K562 (cell line): ENCODE data around the gene IFNGR1. TPM values are rescaled to one million over a fixed set of nuclear protein-coding genes. Genes with fewer than 3 reads are reported as not detected.
A peak's percentile ranks its signal among the peaks of the same experiment; 100 is the strongest.

Experiments
- ATAC-seq: fragments of 200-7000 bp; cut with Tn5 transposase; 3 replicates; pipeline ENCODE4 v1.9.1; 2020; ENCODE audit warnings: moderate library complexity
- BruUV-seq: library from RNA; stranded (reverse); fragments of 400-500 nt; replicated peaks from 2 replicates; lab custom pipeline; 2021; lab: Mats Ljungman, UMichigan
- CTCF ChIA-PET: fragments of 300-600 bp; formaldehyde crosslinking; extraction: SDS; loops from one replicate; lab custom pipeline; 2021; ENCODE audit warnings: low intra/inter-chr PET ratio; lab: Yijun Ruan, JAX
- POLR2A ChIA-PET: fragments of 300-600, 350-650 bp; sonication (Branson Sonifier 250); formaldehyde crosslinking; extraction: SDS; loops from one replicate; lab custom pipeline; 2021; ENCODE audit warnings: antibody characterized with exemption, inconsistent platforms; lab: Yijun Ruan, JAX
- DNase-seq, 4 experiments: peaks; one replicate each; pipeline versions ENCODE4 v3.0.0 to v3.0.0-alpha.2; 2011 to 2018; ENCODE audit warnings: low spot score in 3 of 4, mixed read lengths in 3 of 4; ENCODE audit errors: extremely low read depth in 1 of 4
- FAIRE-seq: peaks from 2 replicates; lab custom pipeline; 2011; peaks lifted over from hg19 to GRCh38; lab: Jason Lieb, UNC
- H2AFZ ChIP-seq: 2 replicates; pipeline ENCODE4 v1.6.0; 2011; ENCODE audit warnings: low read depth, low read length, control low read depth, inconsistent platforms
- H3K27ac ChIP-seq: fragments of 200-600 bp; 3 replicates; pipeline ENCODE4 v1.8.0; 2011; ENCODE audit warnings: low read depth, mild to moderate bottlenecking, control low read depth, inconsistent platforms, low read length, moderate library complexity, mixed read lengths; ENCODE audit errors: extremely low read depth
- H3K27me3 ChIP-seq, 2 experiments: fragments of 300-600 bp in 1 of 2; 2 replicates in 1 of 2; 3 replicates in 1 of 2; pipeline versions ENCODE4 v1.6.0 to v1.8.0; 2011; ENCODE audit warnings: inconsistent platforms in 2 of 2, low read length in 2 of 2, mild to moderate bottlenecking in 1 of 2, mixed read lengths in 1 of 2, moderate library complexity in 1 of 2; ENCODE audit not compliant: control insufficient read depth in 2 of 2, insufficient read depth in 2 of 2
- H3K36me3 ChIP-seq: fragments of 300-600 bp; 3 replicates; pipeline ENCODE4 v1.8.0; 2011; ENCODE audit warnings: mild to moderate bottlenecking, low read length, inconsistent platforms; ENCODE audit not compliant: control insufficient read depth, insufficient read depth
- H3K4me1 ChIP-seq, 2 experiments: fragments of 200-600 bp in 1 of 2; replicated peaks in 1 of 2; 2 replicates in 1 of 2; 3 replicates in 1 of 2; pipeline versions ENCODE4 v1.5.1 to v1.8.0; 2011; ENCODE audit warnings: inconsistent platforms in 2 of 2, low read length in 2 of 2, mild to moderate bottlenecking in 1 of 2, mixed read lengths in 1 of 2, moderate library complexity in 1 of 2; ENCODE audit not compliant: control insufficient read depth in 2 of 2, insufficient read depth in 2 of 2
- H3K4me2 ChIP-seq: 2 replicates; pipeline ENCODE4 v1.6.1; 2011; ENCODE audit warnings: low read length, control low read depth, inconsistent platforms, mixed read lengths; ENCODE audit not compliant: insufficient read depth
- H3K4me3 ChIP-seq: fragments of 200-600 bp; sonication (generic), shearing (Covaris generic); 2 replicates; pipeline ENCODE4 v1.5.1; 2016; ENCODE audit warnings: control low read depth, inconsistent platforms
- H3K79me2 ChIP-seq: fragments of 200-600 bp; 3 replicates; pipeline ENCODE4 v1.8.0; 2011; ENCODE audit warnings: low read length, inconsistent platforms; ENCODE audit not compliant: control insufficient read depth, insufficient read depth
- H3K9ac ChIP-seq, 2 experiments: 2 replicates each; pipeline versions ENCODE4 v1.6.0 to v1.6.1; 2011; ENCODE audit warnings: low read depth in 2 of 2, low read length in 2 of 2, control low read depth in 1 of 2, inconsistent platforms in 1 of 2, mild to moderate bottlenecking in 1 of 2, mixed read lengths in 1 of 2; ENCODE audit not compliant: insufficient read depth in 1 of 2
- H3K9me1 ChIP-seq: one replicate; pipeline ENCODE4 v1.6.0; 2011; ENCODE audit warnings: inconsistent platforms, mild to moderate bottlenecking, low read length, moderate library complexity; ENCODE audit not compliant: control insufficient read depth, insufficient read depth
- H3K9me3 ChIP-seq: replicated peaks from 2 replicates; pipeline ENCODE4 v1.5.1; 2011; ENCODE audit warnings: low read depth, low read length, inconsistent platforms; ENCODE audit not compliant: control insufficient read depth, insufficient read depth
- H4K20me1 ChIP-seq: replicated peaks from 2 replicates; pipeline ENCODE4 v1.6.1; 2011; ENCODE audit warnings: low read length, inconsistent platforms, mixed read lengths; ENCODE audit not compliant: control insufficient read depth, insufficient read depth
- ARID1B ChIP-seq: fragments of 450-650 bp; IDR thresholded peaks from 2 replicates; pipeline ENCODE4 v1.6.1; 2016; ENCODE audit warnings: antibody characterized with exemption, mild to moderate bottlenecking, inconsistent platforms
- FOSL1 ChIP-seq: fragments of 200-800 bp; sonication (Bioruptor generic); conservative IDR thresholded peaks from 2 replicates; pipeline ENCODE4 v1.6.1; 2016; ENCODE audit warnings: missing genetic modification characterization, missing compliant biosample characterization
- MLLT1 ChIP-seq, 2 experiments: fragments of 450-650 bp; IDR thresholded peaks; 2 replicates each; pipeline ENCODE4 v1.6.1; 2016
- PURB ChIP-seq: sonication (generic); formaldehyde crosslinking; IDR thresholded peaks from 2 replicates; pipeline ENCODE4 v1.9.0; 2021; ENCODE audit warnings: low read depth, mild to moderate bottlenecking, missing genetic modification reagents
- RAD21 ChIP-seq, 2 experiments: fragments of 250-450 bp in 1 of 2; fragments of 450-650 bp in 1 of 2; sonication (Bioruptor Pico) in 1 of 2; formaldehyde crosslinking in 1 of 2; IDR thresholded peaks in 1 of 2; conservative IDR thresholded peaks in 1 of 2; 2 replicates each; pipeline versions ENCODE4 v1.4.0 to v1.8.0; 2020 to 2022; ENCODE audit warnings: mild to moderate bottlenecking in 2 of 2, moderate library complexity in 1 of 2
- TCF7 ChIP-seq: sonication (generic); IDR thresholded peaks from 2 replicates; pipeline ENCODE4 v1.6.1; 2016; ENCODE audit warnings: antibody characterized with exemption, borderline replicate concordance
- ZNF24 ChIP-seq: fragments of 450-650 bp; IDR thresholded peaks from 2 replicates; pipeline ENCODE4 v1.6.1; 2016
- ZNF586 ChIP-seq: fragments of 450-650 bp; formaldehyde crosslinking; conservative IDR thresholded peaks from 2 replicates; pipeline ENCODE4 v1.4.0; 2020; ENCODE audit warnings: mild to moderate bottlenecking, moderate library complexity
- ZNF766 ChIP-seq: fragments of 200-800 bp; sonication (Bioruptor generic); conservative IDR thresholded peaks from 2 replicates; pipeline ENCODE4 v1.6.1; 2016; ENCODE audit warnings: missing genetic modification characterization, missing compliant biosample characterization
- WGBS: fragments of 100-300 bp; shearing (Covaris generic); methylation state at CpG from one replicate; pipeline ENCODE4 v1.1.6; 2016; ENCODE audit warnings: low coverage, mixed read lengths; ENCODE audit not compliant: insufficient coverage; ENCODE audit errors: missing lambda C conversion rate; 5-methylcytosine and 5-hydroxymethylcytosine counted together
- in situ Hi-C: fragments of 300-500 bp; cut with MboI; formaldehyde crosslinking; loops from 4 replicates; pipeline ENCODE4 v1.15.0; 2018; ENCODE audit warnings: inconsistent platforms, mixed read lengths
- intact Hi-C: fragments of 100-400 bp; cut with micrococcal nuclease; formaldehyde crosslinking; loops from 2 replicates; pipeline ENCODE4 v1.14.2; 2022
- polyA plus RNA-seq, 8 experiments: library from polyadenylated mRNA; depleted of rRNA in 4 of 8; stranded (reverse) in 5 of 8; unstranded in 3 of 8; fragments of >200 nt; fragmentation: Nextera tagmentation in 2 of 8; fragmentation: Illumina TruSeq in 1 of 8; extraction: Ambion mirVana in 2 of 8; extraction: Trizol in 1 of 8; gene quantifications; 2 replicates each; pipeline versions ENCODE4 v1.2.1 to v1.2.3, GENCODE V29; 2011 to 2014; ENCODE audit warnings: inconsistent platforms in 1 of 8, missing spikeins in 1 of 8
- total RNA-seq, 7 experiments: library from RNA; depleted of rRNA in 6 of 7; stranded (reverse); fragments of >200 nt in 6 of 7; fragmentation: Illumina TruSeq in 2 of 7; extraction: Trizol in 2 of 7; gene quantifications; 2 replicates each; pipeline versions ENCODE4 v1.2.1 to v1.2.3, GENCODE V29; 2011 to 2021; ENCODE audit warnings: low replicate concordance in 1 of 7
- TF ChIP-seq, protein P1 (sequence below), 2 experiments: fragments of 450-650 bp; formaldehyde crosslinking in 1 of 2; IDR thresholded peaks; 2 replicates each; pipeline versions ENCODE4 v1.4.0 to v1.6.1; 2014 to 2020; ENCODE audit warnings: mild to moderate bottlenecking in 2 of 2, borderline replicate concordance in 1 of 2, low read depth in 1 of 2
- TF ChIP-seq, protein P2 (sequence below): fragments of 450-650 bp; conservative IDR thresholded peaks from 2 replicates; pipeline ENCODE4 v1.6.1; 2016; ENCODE audit warnings: missing genetic modification characterization, low read depth, mild to moderate bottlenecking, missing compliant biosample characterization, moderate library complexity

IFNGR1 gene
- total and polyA plus RNA-seq, 9 of the 15 experiments (the other 6 are each of a cell fraction or from before 2014, with no cell fraction given): 14.7 to 47.0 (median 26.7) TPM

- ATAC-seq: no peak
- no TSS peak for BruUV-seq
- no peak overlapping the region for H3K9ac ChIP-seq
- in situ Hi-C loops: no loop called here
- CTCF ChIA-PET: no interaction called here
- 14% methylated on average over 2 of the region's 2 CpGs for WGBS
- H4K20me1 ChIP-seq: no peaks in the 10 kb centered on the region
- intact Hi-C loops: loop anchor here (2.0 kb wide), 1 partner anchor 159 kb away; no protein-coding TSS in a partner anchor
- no peaks in the 10 kb centered on the region for H3K9me3 ChIP-seq
- POLR2A ChIA-PET: no interaction called here
- peaks cover 0 to 15% of the 10 kb centered on the region in 2 experiments; a peak in 3 of 5 replicates for H3K4me1 ChIP-seq
- no peak overlapping the region for H3K4me2 ChIP-seq
- no peaks in the 10 kb centered on the region for H3K27me3 ChIP-seq
- FAIRE-seq: no peak
- H3K27ac ChIP-seq: no peak overlapping the region
- DNase-seq: peak in 1 of 4 experiments; percentile 31
- H3K36me3 ChIP-seq: no peaks in the 10 kb centered on the region
- H2AFZ ChIP-seq: peak overlapping the region; percentile 13; the same call in 1 of the 2 replicates
- no peak overlapping the region for H3K4me3 ChIP-seq
- H3K79me2 ChIP-seq: no peaks in the 10 kb centered on the region
- H3K9me1 ChIP-seq: no peaks in the 10 kb centered on the region
- TF ChIP-seq MLLT1 (IDR thresholded peaks at IDR 0.05): 0 out of 4 replicates have a peak, but pooled peaks of 1 of the 2 experiments have one; percentile 44
- TF ChIP-seq ZNF766 (CRISPR knock-in tag): peak; percentile 69
- no peak for TF ChIP-seq ZNF24
- TF ChIP-seq TCF7: no peak
- TF ChIP-seq, protein P1, sequence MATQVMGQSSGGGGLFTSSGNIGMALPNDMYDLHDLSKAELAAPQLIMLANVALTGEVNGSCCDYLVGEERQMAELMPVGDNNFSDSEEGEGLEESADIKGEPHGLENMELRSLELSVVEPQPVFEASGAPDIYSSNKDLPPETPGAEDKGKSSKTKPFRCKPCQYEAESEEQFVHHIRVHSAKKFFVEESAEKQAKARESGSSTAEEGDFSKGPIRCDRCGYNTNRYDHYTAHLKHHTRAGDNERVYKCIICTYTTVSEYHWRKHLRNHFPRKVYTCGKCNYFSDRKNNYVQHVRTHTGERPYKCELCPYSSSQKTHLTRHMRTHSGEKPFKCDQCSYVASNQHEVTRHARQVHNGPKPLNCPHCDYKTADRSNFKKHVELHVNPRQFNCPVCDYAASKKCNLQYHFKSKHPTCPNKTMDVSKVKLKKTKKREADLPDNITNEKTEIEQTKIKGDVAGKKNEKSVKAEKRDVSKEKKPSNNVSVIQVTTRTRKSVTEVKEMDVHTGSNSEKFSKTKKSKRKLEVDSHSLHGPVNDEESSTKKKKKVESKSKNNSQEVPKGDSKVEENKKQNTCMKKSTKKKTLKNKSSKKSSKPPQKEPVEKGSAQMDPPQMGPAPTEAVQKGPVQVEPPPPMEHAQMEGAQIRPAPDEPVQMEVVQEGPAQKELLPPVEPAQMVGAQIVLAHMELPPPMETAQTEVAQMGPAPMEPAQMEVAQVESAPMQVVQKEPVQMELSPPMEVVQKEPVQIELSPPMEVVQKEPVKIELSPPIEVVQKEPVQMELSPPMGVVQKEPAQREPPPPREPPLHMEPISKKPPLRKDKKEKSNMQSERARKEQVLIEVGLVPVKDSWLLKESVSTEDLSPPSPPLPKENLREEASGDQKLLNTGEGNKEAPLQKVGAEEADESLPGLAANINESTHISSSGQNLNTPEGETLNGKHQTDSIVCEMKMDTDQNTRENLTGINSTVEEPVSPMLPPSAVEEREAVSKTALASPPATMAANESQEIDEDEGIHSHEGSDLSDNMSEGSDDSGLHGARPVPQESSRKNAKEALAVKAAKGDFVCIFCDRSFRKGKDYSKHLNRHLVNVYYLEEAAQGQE (IDR thresholded peaks at IDR 0.05; ENCODE audit: borderline replicate concordance): peak; percentile 15; the same call in 1 of the 2 replicates
- TF ChIP-seq, protein P1 (CRISPR knock-in tag; IDR thresholded peaks at IDR 0.05; ENCODE audit: low read depth): no peak
- TF ChIP-seq PURB (CRISPR knock-in tag): no peak
- TF ChIP-seq, protein P2, sequence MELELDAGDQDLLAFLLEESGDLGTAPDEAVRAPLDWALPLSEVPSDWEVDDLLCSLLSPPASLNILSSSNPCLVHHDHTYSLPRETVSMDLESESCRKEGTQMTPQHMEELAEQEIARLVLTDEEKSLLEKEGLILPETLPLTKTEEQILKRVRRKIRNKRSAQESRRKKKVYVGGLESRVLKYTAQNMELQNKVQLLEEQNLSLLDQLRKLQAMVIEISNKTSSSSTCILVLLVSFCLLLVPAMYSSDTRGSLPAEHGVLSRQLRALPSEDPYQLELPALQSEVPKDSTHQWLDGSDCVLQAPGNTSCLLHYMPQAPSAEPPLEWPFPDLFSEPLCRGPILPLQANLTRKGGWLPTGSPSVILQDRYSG (tag): 0 out of 2 replicates have a peak, but pooled peaks have one; percentile 36
- peak; percentile 45 to 52; a peak in 3 of 4 replicates for TF ChIP-seq RAD21 (CRISPR knock-in tag; conservative IDR thresholded peaks at IDR 0.05 in 1 of 2, IDR thresholded peaks at IDR 0.05 in 1 of 2)
- TF ChIP-seq FOSL1: peak; percentile 64; the same call in 1 of the 2 replicates
- TF ChIP-seq ZNF586 (CRISPR knock-in tag): no peak
- 0 out of 2 replicates have a peak, but pooled peaks have one; percentile 7 for TF ChIP-seq ARID1B
These were observed 63.4 kb downstream of the IFNGR1 start for GRCh38 chr6:137155830-137156229.
